GM21529 (cell line): Measurements from ENCODE around the gene STK38L.

ENCODE experiments used
- ATAC-seq: cut with Tn5 transposase; IDR thresholded peaks from one replicate; pipeline ENCODE4 v1.9.1; 2021; ENCODE audit not compliant: unreplicated experiment

The STK38L gene

GRCh38 chr12:27274706-27275105 is 30.6 kb downstream of the STK38L start:
- ATAC-seq: no peak

DNA sequence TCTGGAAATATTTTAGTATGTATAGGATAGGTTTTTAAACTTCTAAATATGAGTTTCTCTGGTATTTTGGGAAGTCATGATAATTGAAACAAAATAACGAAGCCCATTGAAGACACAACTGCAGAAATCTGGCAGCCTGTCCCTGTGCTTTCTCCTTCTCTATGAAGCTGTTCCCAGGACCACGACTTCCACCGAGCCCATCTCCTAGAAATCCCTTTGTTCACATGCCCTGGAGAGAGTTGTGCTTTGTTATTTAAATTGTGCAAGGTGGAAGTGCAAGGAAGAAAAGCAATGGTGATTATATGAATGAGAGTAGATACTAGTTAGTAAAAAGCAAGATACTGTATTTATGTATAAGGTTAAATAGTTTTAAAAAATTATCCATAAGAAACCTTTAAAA is 32.2 kb downstream of the STK38L start:
- ATAC-seq: no peak

DNA sequence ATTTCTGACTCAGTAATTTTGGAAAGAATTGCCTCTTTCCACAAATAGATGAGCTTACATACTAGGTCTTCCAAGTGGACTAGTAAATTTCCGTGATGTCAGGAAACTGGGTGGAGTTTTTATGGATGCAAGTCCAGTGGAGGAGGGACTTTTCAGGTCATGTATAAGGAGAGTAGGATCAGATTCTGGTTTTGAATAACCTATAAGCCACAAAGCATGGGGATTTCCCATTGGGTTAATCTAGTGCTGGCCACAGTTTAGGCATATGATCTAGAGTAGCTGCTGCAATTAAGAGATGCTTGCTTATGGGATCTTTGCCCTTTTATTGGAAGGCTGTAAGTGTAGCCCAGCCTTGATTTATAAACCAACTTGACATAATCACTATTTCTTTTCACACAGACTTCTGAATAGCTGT is 33.8 kb downstream of the STK38L start:
- ATAC-seq: peak; percentile 96

DNA sequence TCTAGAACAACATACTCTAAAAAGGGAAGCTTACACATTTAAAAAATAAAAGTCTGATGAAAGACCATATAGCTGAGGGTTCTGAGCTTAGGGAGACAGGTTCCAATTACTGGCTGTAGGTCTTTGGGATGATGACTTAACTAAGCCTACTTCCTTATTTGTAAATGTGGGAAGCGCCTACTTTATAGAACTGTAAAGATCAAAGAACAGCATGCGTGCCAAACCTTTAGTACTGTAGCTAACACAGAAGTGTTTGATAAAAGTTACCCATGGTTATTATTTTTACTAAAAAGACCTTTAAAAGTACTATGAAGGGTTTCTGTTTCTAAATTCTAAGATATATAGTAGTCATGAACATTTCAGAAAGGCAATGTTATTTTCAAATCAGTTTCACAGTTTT is 35.7 kb downstream of the STK38L start:
- no peak for ATAC-seq

DNA sequence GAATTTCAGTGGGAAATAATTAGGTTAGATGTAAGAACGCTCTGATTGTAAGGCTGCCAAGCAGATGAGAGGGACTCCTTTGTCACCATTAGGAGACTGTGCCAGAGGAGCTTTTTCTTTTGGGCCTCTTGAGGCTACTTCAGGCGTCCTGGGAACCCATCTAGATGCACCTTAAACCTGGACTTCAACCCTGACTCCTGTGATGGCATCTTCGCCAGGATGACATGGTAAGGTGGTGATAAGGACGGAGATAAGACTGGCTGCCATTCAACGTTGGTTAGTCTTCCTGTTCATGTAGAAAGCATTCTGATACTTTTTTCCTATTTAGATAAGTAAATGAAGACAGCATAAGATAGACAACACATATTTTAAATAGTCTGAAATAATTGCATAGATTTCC is 36.3 kb downstream of the STK38L start:
- ATAC-seq: no peak

DNA sequence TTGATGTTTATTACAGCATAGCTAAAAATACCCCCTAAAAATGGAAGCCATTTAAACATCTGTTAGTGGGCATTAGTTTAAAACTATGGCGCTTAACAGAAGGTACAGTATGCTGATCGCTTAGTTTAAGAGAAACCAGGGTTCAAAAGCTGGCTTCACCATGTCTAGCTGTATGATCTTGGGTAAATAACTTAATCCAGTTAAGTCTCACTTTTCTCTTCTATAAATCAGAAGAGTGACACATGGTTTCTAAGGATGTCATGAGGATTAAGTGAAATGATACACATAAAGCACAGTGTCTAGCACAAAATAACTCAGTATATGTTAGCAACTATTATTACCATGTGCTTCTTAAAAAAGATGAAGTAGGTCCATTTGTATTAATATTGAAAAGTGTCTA is 38.7 kb downstream of the STK38L start:
- no peak for ATAC-seq

DNA sequence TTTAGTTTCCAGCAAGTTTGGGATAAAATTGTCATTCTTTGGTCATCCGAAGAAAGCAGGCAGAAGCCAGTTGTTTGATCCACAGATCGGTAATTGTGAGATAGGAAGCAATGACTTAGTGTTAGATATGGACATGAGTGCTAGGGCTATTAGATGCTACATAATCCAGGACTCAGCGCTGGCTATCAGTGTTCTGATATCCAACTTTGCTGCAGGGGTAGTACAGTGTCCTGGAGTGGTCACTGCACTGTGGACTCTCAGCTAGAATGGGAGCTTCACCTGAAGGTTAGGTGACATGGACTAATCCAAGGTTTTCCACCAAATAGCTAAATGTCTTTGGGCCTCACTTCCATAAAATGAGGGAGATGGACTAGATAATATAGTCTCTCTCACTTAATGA is 39.9 kb downstream of the STK38L start:
- ATAC-seq: no peak

- peak; percentile 72 for ATAC-seq
Measured at GRCh38 chr12:27284751-27285150, 40.7 kb downstream of the STK38L start.

DNA sequence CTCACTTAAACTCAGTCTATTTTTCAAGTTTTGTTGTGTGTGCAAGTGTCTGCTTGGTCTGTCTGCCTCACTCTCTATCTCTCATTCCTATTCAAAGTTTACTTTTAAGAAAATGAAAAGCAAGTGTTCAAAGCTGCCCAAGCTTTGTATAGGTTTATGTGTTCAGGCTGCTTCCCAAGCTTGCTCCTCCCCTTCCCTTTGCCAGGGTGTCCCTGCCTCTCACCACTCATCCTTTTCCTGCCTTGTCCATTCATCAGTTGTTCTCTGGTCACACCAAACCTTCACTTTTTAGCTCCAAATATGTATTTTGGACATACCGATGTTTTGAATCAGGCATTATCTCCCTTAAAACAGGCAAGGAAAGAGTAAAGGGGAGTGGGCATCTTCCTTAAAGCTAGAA is 41.3 kb downstream of the STK38L start:
- ATAC-seq: no peak

GRCh38 chr12:27289414-27289813 is 45.3 kb downstream of the STK38L start:
- no peak for ATAC-seq

GRCh38 chr12:27290501-27291168 is 46.5 kb downstream of the STK38L start:
- ATAC-seq: no peak

DNA sequence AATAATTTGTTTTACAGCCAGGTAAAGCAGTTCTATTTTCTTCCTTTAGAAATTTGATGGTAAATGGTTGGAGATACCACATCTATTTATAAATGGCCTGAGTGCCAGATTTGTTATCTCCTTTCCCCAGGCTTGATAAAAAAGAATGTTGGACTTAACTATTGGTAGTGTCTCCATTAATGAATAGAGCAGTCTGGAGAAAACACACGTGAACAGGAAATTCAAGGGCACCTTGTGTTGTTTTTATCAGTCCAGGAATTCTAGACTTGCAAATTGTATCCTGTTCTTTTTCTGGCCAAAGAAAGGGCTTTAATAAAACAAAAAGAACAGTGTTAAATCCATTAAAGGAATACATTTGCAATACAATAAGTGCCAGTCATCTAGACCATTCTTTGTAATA is 47.8 kb downstream of the STK38L start:
- ATAC-seq: no peak

DNA sequence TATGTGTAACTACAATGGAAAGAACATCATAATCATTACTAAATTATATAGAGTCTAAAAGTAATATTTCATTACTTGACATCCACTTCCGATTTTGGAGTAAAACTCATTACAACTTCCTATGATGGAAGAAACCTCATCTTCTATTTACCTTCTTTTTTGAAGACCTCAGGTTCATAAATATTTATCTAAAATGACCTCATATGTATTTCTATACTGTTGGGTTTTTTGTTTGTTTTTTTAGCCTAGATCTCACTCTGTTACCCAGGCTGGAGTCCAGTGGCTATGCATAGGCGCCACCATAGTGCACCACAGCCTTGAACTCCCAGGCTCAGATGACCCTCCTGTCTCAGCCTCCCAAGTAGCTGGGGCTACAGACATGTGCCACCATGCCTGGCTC is 48.6 kb downstream of the STK38L start:
- ATAC-seq: no peak

DNA sequence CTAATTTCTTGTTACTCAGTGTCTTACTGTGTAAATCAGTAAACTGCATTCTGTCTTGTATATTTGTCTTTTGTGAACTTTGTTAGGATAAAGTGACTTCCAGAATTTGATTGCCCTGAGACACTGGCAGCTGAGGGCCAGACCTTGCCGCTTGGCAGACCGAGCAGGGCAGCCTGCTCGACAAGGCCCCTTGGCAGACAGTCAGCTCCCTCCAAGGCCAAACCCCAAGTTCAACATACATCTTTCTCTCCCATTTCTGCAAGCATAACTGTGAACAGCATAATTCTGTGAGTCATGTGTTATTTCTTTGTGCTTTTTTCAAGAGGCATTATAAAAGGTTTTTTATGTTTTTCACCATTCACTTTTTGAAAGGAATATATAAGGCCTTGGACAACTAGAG is 49.4 kb downstream of the STK38L start:
- ATAC-seq: no peak

- no peak for ATAC-seq
Measured at GRCh38 chr12:27296674-27297073, 52.6 kb downstream of the STK38L start.

GRCh38 chr12:27297566-27297965 is 53.5 kb downstream of the STK38L start:
- no peak for ATAC-seq

DNA sequence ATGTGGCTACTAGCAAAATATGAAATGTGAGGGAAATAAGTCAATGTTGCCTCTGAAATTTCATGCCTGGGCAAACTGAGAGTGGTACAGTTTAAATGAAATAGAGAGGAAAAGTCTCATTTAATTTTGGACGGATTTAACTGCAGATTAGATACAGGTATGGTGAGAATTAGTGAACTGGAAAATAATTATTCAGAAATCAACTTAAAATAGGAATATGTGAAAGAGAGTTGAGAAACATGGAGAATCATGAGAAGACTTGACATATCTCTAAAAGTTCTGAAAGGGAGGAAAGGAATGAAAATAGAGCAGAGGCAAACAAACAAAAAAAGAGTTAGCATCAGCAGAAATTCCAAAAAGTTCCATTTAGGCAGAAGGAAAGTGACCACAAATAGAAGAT is 55.0 kb downstream of the STK38L start:
- ATAC-seq: no peak

GRCh38 chr12:27300226-27300625 is 56.1 kb downstream of the STK38L start:
- no peak for ATAC-seq

GRCh38 chr12:27303139-27304111 is 59.3 kb downstream of the STK38L start:
- no peak for ATAC-seq

- ATAC-seq: no peak
Measured at GRCh38 chr12:27304856-27305255, 60.8 kb downstream of the STK38L start.

DNA sequence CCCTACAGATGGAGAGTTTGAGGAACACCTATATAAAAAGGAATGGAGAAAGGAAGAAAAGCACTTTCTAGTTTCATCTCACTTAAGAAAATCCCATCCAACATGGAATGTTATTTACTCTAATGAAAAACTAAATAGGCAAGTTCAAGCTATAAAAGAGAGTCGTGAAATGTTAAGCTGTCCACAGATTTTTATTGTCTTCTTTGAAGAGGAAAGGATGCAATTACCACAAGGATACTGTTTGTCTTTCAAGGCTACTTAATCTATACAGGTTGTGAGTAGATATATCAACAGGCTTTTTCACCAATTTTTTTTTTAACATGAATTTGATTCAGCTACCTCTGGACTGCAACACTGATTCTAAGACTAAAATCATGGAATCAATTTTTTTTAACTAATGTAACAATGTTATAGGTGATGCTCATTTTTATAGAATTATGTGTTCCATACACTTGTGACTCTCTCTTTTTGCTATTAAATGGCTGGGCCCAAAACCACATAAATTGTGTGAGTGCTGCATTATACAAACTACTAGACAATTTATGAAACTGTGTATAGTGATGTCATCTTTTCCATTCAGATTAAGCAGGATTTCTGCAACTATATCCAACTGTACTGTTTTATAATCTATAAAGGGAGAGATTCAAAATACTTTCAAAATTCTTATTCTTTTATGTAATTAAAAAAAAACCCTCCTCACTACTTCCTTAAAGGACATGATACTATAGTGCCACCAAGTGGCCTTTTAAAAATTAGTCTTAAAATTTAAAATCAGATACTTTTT is 61.8 kb downstream of the STK38L start:
- no peak for ATAC-seq
